GM21576 (cell line): Measurements from ENCODE around the gene ENDOD1.
"Not testable (repeated sequence)": the region's sequence is repeated elsewhere in the genome, so short reads cannot be mapped to it uniquely, and the experiment has no call there.

Experiments
- ATAC-seq: cut with Tn5 transposase; IDR thresholded peaks from one replicate; pipeline ENCODE4 v1.9.1; 2021; ENCODE audit warnings: mild to moderate bottlenecking, moderate library complexity; ENCODE audit not compliant: unreplicated experiment

The ENDOD1 gene, protein sequence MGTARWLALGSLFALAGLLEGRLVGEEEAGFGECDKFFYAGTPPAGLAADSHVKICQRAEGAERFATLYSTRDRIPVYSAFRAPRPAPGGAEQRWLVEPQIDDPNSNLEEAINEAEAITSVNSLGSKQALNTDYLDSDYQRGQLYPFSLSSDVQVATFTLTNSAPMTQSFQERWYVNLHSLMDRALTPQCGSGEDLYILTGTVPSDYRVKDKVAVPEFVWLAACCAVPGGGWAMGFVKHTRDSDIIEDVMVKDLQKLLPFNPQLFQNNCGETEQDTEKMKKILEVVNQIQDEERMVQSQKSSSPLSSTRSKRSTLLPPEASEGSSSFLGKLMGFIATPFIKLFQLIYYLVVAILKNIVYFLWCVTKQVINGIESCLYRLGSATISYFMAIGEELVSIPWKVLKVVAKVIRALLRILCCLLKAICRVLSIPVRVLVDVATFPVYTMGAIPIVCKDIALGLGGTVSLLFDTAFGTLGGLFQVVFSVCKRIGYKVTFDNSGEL

DNA sequence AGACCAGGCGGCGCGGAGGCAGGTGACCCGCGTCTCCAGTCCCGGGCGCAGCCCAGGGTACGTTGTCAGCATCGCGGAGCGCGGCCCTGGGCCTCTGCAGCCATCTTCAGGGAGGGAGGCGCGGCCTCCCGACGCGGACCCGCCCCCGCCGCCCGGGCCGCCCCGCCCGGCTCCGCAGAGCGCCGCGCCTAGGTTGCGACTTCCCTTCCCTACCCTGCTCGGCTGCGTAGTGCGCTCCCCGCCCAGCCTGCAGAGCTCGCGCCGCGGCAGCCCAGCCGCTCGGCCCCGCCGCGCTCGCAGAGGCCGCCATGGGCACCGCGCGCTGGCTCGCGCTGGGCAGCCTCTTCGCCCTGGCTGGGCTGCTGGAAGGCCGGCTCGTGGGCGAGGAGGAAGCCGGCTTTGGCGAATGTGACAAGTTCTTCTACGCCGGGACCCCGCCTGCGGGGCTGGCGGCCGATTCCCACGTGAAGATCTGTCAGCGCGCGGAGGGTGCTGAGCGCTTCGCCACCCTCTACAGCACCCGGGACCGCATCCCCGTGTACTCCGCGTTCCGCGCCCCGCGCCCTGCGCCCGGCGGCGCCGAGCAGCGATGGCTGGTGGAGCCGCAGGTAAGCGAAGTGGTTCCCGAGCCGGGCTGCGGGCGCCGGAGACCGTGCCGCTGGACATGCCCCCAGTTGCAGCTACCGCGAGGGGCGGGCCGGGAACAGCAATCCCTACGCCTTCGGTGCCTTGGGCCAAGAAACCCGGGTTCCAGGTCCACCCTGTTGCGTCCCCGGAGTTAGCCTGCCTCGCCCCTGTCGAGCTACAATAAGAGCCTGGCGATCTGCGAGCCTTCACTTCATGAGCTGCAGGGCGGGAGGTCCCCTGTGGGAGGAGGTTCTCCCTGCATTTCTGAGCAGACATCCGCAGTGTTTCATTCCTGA, at the start of gene ENDOD1:
Gene ENDOD1 (plus strand): TSS at position 227 of the 923 bp plus-strand sequence. CDS start 82 bp downstream, at position 309.
- peak; percentile 81 for ATAC-seq

DNA sequence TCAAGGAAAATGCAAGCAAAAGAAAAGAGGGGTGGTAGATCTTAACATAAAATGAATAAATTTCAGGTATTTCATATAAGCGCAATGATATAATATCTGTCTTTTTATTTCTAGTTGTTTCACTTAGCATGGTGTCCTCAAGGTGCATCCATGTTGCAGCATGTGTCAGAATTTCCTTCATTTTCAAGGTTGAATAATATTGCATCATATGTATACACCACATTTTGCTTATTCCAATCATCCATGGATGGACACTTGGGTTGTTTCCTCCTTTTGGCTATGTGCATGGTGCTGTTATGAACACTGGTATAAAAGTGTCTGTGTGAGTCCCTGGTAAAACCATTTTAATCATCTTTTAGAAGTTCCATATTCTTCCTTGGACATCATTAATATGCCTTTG, 47.4 kb upstream of the ENDOD1 start:
- no peak for ATAC-seq

DNA sequence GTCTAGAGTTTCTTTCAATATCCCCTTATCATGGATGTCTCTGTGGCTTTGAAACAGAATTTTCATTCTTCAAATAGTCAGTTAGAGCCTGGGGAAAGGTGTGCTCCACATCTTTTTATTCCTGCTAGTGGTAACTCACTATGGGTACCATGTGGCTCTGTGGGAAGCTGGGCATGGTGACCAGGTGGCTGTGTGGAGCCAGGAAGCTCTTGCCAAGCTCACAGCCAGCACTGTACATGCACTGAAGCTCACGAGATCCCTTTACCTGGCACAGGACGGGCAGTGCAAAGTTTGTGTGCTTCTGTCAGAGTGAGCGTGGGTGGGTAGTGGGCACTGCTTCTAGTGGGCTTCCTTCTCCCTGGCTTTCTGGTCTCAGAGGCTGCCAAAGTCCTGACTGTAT, 46.7 kb upstream of the ENDOD1 start:
- no peak for ATAC-seq

DNA sequence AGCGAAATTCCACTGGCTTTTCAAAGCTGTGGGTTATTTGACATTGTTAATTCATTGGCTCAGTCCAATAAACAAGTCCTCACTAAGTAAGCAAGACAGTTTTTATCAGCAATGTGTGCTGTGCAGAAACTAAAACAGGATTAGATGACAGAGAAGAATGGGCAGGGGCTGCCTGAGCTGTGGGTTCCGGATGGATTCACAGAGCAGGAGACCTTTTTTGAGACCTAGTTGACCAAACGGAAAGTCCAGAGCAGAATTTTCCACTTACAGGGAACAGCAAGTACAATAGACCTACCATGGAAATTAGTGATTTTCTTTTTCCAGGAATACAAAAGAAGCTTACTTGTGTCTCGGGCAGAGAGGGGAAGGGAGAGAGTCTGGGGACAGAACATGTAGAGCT, 45.6 kb upstream of the ENDOD1 start:
- ATAC-seq = no peak

DNA sequence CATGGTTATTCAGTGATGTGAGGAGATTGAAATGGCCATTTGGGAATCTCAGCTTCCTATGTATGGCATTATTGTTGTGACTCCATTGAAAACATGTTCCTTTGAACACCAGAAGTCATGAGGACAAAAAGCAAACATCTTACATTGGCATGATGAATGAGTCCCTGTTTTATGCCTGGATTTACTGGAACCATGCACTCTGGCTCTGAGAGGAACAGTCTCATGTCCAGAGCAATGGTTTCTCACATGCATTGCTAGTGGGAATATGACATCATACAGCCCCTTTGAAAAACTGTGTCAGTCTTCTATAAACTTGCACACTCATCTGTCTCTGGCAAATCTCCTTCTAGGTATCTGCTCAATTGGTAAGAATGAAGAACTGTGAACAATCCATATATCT, 43.8 kb upstream of the ENDOD1 start:
- ATAC-seq = no peak

DNA sequence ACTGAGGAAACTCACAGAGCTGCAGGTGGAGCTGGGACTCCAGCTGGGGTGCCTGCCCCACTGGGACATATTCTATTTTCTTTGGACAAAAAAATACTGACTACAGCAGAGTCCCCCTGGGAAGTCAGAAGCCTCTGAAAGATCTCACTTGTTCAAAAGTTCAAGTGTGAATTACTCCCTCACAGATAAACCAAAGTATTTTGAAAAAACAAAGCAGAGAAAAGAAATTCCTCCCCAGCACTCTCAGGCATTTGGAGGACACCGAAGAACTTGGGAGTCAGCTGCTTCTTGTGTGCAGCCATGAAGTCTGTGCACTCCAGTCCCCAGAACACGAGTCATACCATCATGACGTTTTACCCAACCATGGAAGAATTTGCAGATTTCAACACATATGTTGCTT, 40.5 kb upstream of the ENDOD1 start, which contains the start of gene KDM4F:
Gene KDM4F (plus strand): TSS at position 301 of the 400 bp plus-strand sequence.
- ATAC-seq = not testable (repeated sequence)

DNA sequence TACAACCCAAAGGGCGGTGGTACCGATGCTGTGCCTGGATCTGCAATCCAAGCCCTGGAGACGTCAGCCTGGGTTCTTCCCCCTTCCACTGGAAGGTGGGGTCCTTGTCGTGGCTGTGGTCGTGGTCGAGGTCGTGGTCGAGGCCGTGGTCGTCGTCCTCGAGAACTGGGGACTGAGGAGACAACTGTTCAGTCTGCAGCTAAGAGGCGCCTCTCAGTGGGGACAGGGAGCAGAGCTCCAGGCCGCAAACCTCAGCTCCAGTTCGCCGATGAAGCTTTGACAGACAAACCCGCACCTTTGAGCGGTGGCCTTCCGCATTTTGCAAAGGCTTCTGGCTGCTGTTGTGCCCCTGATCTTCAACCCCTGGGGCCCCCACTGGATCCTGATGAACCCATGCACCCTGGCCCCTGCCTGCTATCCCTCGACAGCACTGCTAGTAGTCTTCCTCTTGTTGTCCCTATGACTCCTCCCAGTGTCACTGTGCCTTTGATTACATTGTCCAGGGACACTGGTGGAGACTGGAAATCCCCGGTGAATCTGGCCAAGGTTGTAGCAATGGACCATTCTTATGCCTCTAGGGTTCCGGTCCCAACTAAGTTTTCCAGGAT, 38.9 kb upstream of the ENDOD1 start:
- no peak for ATAC-seq

DNA sequence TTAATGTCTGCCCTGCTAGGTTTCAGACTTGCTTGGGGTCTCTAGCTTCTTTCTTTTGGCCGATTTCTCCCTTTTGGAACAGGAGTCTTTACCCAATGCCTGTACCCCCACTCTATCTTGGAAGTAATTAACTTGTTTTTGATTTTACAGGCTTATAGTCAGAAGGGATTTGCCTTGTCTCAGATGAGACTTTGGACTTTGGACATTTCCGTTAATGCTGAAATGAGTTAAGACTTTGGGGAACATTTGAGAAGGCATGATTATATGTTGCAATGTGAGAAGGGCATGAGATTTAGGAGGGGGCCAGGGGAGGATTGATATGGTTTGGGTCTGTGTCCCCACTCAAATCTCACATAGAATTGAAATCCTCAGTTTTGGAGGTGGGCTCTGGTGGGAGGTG, 35.3 kb upstream of the ENDOD1 start:
- ATAC-seq = no peak

DNA sequence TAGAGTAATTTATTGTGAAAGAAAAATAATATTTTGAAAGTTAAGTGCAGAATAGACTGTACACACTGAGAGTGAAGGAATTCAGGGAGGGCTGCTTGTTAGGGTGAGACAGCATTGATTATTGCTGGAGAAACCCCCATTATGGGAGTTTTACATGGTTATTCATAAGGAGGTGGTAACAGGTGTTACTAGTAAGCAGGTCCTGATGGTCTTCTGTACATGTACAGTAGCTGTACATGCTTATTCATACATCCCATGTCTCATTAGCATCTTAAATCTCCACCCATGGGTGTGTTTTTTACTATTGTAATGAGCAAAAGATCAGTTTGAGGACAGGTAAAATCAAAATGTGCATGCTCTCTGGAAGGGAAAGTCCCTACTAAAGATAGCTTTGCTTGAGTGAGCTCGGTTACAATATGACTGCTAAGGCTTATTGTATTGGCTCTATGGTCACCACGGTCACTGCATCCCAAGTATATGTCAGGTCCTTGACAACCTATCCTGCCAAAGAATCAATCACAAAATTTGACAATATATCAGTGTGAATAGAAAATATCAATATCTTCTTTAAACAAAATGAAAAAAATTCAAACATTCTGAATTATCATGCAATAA, 34.3 kb upstream of the ENDOD1 start:
- ATAC-seq = peak; percentile 98

DNA sequence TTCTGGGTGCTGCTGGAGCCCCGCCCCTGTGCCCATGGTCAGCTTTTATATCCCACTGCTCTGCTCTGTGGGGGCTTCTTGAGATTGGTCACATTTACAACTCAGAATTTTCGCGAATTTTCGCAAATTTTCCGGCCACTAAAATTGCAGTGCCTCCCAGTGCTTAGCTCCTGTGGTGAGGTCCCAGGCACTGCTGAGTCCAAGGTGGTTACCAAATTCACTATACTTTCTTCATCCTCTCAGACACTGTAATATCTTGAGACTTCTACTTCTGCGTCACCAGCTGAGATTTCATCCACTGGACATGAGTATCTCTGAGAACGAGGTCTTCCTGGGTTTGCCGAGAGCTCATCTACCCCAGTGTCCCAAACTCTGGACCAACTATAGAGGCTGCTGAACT, 31.7 kb upstream of the ENDOD1 start:
- ATAC-seq = no peak

DNA sequence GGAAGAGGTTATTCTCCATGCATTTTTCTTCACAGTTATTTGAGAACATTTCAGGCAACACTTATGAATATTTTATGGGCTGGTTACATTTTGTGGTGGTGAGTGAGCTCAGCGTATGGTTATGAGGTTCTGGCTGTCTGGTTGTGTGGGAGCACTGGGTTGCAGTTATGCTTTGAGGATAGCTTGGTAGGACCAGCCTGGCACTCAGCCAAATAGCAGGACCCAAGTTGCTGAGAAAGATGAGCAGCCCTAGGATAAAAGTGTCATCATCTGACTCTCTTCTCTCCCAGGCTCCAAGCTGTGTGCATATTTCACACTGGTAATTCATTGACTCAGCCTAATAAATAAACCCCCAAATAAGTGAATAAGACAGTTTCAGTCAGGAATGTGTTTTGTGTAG, 31.0 kb upstream of the ENDOD1 start:
- ATAC-seq = no peak

DNA sequence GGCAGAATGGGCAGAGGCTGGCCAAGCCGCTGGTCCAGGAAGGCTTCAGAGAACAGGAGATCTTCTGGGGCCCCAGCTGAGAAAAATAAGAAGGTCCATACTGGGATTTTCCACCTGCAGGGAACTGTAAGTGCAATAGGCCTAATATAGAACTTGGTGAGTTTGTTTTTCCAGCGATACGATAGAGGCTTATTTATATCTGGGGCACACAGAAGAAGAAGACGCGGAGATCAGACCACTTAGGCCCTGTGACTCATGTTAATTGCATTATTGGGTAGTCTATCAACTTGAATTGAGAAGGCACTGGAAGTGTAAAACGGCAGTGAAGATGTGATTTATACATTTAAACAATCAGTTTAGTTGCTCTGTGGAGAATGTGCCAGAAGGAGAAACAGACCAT, 30.6 kb upstream of the ENDOD1 start:
- ATAC-seq = no peak

DNA sequence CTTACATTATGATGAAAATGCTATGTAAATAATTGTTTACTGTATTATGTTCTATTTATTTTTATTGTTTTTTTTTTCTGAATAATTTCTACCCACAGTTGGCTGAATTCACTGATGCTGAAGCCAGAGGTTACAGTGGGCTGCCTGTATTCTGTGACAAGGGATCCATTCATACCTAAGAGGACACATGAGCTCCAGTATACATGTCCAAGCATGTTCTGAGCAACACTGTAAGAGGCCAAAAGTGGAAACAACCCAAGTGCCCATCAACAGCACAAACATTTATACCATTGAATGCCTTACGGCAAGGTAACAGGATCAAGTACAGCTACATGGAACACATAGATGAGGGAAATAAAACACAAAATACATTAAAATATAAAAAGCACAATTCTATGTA, 24.3 kb upstream of the ENDOD1 start:
- ATAC-seq = no peak

DNA sequence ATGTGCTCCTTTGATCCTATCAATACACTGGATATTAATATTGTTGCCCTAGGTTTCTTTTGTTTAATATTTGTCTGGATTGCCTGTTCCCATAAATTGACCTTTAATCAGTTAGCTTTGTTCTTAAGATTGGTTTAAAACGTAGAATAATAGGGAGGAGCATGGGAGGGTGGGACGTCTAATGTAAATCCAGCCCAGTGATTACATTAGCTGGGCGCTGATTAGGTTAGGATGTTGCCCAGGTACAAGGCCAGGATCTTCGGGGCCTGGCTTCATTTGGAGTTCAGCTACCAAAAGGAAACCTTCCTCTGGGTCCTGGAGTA, 23.0 kb upstream of the ENDOD1 start, which contains the start of gene SRSF8:
Gene SRSF8 (plus strand): TSS at position 204 of the 323 bp plus-strand sequence. CDS start 308 bp downstream, outside the sequence.
- ATAC-seq = peak; percentile 32

DNA sequence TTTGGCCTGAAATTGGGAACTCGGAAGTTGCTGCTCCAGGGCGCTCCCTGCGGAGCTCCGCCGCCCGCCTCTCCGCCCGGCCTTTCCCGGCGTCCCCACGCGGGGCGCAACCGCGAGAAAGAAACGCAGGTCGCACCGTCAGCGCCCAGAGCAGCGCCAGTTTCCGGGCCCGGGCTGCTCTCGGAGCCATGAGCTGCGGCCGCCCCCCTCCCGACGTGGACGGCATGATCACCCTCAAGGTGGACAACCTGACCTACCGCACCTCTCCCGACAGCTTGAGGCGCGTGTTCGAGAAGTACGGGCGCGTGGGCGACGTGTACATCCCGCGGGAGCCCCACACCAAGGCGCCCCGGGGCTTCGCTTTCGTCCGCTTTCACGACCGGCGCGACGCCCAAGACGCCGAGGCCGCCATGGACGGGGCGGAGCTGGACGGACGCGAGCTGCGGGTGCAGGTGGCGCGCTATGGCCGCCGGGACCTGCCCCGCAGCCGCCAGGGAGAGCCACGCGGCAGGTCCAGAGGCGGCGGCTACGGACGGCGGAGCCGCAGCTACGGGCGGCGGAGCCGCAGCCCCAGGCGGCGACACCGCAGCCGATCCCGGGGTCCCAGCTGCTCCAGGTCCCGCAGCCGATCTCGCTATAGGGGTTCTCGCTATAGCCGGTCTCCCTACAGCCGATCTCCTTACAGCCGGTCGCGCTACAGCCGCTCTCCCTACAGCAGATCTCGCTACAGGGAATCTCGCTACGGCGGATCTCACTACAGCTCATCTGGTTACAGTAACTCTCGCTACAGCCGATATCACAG, 22.4 kb upstream of the ENDOD1 start:
- ATAC-seq = peak; percentile 56

DNA sequence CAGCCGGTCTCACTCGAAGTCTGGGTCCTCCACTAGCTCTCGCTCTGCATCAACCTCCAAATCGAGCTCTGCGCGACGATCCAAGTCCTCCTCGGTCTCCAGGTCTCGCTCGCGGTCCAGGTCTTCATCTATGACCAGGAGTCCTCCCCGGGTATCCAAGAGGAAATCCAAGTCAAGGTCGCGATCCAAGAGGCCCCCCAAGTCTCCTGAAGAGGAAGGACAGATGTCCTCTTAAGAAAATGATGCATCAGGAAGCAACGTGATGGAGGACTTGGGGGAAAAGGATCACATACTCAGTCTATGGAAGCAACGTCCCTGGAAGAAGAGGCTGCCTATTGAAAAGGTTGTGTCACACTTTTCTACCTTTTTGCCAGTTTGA, 21.8 kb upstream of the ENDOD1 start:
- ATAC-seq = no peak

DNA sequence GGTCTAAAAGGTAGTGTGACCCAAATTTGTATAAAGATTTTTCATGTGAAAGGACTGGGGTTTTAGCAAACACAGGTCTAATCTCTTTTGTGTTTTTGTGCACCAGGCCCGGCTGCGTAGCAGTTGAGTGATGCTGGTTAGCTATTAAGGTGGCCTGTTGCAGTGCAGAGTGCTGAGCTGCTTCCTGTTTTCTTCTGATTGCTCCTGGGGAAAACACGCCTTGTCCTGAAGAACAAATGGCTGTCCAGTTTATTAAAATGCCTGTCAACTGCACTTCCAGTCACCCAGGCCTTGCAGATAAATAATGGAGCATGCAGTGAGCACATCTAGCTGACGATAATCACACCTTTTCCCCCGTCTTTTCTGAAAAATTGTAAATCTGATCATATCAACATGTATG, 21.1 kb upstream of the ENDOD1 start:
- peak; percentile 68 for ATAC-seq

DNA sequence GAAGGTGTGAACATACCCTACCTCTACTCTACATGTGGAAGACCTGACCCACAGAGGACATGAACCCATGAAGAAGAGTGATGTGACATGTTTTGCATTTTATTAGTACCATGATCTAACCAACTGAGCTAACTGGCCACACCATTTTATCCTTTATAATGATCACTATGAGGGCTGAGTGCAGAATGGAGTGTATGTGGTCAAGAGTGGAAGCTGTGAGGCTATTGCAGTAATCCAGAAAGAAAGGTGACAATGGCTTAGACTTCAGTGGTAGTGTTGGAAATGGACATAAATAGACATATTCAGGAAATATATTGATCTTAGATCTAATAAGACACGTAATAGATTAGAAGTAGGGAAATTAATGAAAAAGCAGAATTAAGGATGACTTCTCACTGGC, 19.2 kb upstream of the ENDOD1 start:
- ATAC-seq = no peak

DNA sequence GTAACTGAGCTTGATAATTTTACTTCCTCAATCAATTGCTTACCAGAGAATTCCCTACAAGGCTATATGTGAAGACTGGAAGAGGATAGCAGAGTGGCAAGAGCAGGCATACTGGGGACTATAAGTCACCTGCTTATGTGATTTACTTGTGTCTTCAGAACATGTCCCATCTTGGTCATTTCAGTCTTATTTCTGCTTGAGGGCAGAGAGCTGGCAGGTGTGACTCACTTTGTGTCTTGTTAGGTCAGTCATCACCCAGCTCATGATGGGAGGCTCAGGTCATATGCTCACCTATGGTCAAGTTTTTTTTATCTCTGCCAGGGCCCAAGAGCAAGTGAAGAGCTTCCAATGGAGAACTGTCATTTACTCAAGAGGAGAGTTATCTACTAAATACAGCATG, 16.7 kb upstream of the ENDOD1 start:
- ATAC-seq = no peak
